Activated CD4-positive, alpha-beta memory T cell treated with anti-CD3 and anti-CD28 coated beads for 36 hours (primary cell): Measurements from ENCODE around the gene PNISR. TPM values are rescaled to one million over a fixed set of nuclear protein-coding genes. Genes with fewer than 3 reads are reported as not detected.
"Not testable (repeated sequence)": the region's sequence is repeated elsewhere in the genome, so short reads cannot be mapped to it uniquely, and the experiment has no call there.

ENCODE experiments used
- CTCF ChIA-PET: fragments of 350-600 bp; sonication (Branson Sonifier 250); formaldehyde crosslinking; loops from one replicate; lab custom pipeline; 2021; ENCODE audit warnings: antibody characterized with exemption, inconsistent platforms; lab: Charles Lee
- POLR2A ChIA-PET: fragments of 350-600 bp; sonication (Branson Sonifier 250); formaldehyde crosslinking; loops from one replicate; lab custom pipeline; 2021; ENCODE audit warnings: antibody characterized with exemption; lab: Charles Lee
- DNase-seq: peaks from one replicate; pipeline ENCODE4 v3.0.0-alpha.2; 2020
- H3K27ac Mint-ChIP-seq: one replicate; pipeline ENCODE4 v1.8.0; 2021; ENCODE audit warnings: mixed read lengths
- H3K27me3 Mint-ChIP-seq: one replicate; pipeline ENCODE4 v1.8.0; 2021; ENCODE audit warnings: mixed read lengths
- H3K36me3 Mint-ChIP-seq: one replicate; pipeline ENCODE4 v1.8.0; 2021; ENCODE audit warnings: mixed read lengths
- H3K4me1 Mint-ChIP-seq: one replicate; pipeline ENCODE4 v1.8.0; 2021; ENCODE audit warnings: low read depth, mixed read lengths
- H3K4me3 Mint-ChIP-seq: one replicate; pipeline ENCODE4 v1.8.0; 2021; ENCODE audit warnings: mild to moderate bottlenecking, mixed read lengths
- H3K9me3 Mint-ChIP-seq: one replicate; pipeline ENCODE4 v1.8.0; 2021; ENCODE audit warnings: mixed read lengths
- intact Hi-C: fragments of 100-400 bp; cut with micrococcal nuclease; formaldehyde crosslinking; loops from one replicate; pipeline ENCODE4 v1.15.1; 2023
- total RNA-seq, 2 experiments: library from RNA; stranded (reverse); gene quantifications; one replicate each; pipeline ENCODE4 v1.2.3, GENCODE V29; 2021

Gene PNISR
- total RNA-seq = 100 to 1,000 TPM; 101 to 115 TPM

GRCh38 chr6:99424761-99425646 lies at the start of gene PNISR:
Gene PNISR, minus strand, starts transcription at chr6:99425308. Its CDS starts 10,649 bp downstream, at chr6:99414659.
- H3K36me3 Mint-ChIP-seq = peaks cover 28% of the 10 kb centered on the region
- intact Hi-C loops = loop anchor here (1.0 to 5.0 kb wide), 7 partner anchors 32 to 478 kb away; partner anchors contain the start of genes CCNC, FBXL4 and USP45

GRCh38 chr6:99473730-99474129 lies 48.6 kb upstream of the PNISR start:
- no peak overlapping the region for H3K27ac Mint-ChIP-seq
- no peaks in the 10 kb centered on the region for H3K27me3 Mint-ChIP-seq
- no peaks in the 10 kb centered on the region for H3K4me1 Mint-ChIP-seq
- peaks cover 15% of the 10 kb centered on the region for H3K36me3 Mint-ChIP-seq
- POLR2A ChIA-PET = interaction anchor here (0.6 kb wide), 1 partner anchor 79 kb away, joined by 3 read pairs; no protein-coding TSS in a partner anchor
- no peaks in the 10 kb centered on the region for H3K9me3 Mint-ChIP-seq
- CTCF ChIA-PET = interaction anchor here (0.6 kb wide), 1 partner anchor 13 kb away, joined by 3 read pairs; no protein-coding TSS in a partner anchor
- no peak overlapping the region for H3K4me3 Mint-ChIP-seq
- intact Hi-C loops = no loop called here
- no peak for DNase-seq

More at GRCh38 chr6:99424761-99425646, at the start of gene PNISR:
- CTCF ChIA-PET = interaction anchor here (0.8 to 2.4 kb wide), 12 partner anchors 8 to 96 kb away, joined by 3 to 31 read pairs (median 5); partner anchors contain the start of gene COQ3
- H3K4me3 Mint-ChIP-seq = peak within 1 kb of the TSS; percentile 82
- H3K9me3 Mint-ChIP-seq = no peaks in the 10 kb centered on the region
- H3K27ac Mint-ChIP-seq = peak within 1 kb of the TSS; percentile 98
- POLR2A ChIA-PET = interaction anchor here (1.0 to 1.6 kb wide), 5 partner anchors 8 to 97 kb away, joined by 3 to 5 read pairs (median 4); partner anchors contain the start of genes COQ3 and USP45
- DNase-seq = peak; percentile 91
- H3K4me1 Mint-ChIP-seq = peaks cover 63% of the 10 kb centered on the region
- H3K27me3 Mint-ChIP-seq = no peaks in the 10 kb centered on the region

- Mint-ChIP-seq H3K4me3 (no peak overlapping the region), H3K27ac (no peak overlapping the region), H3K27me3 (no peaks in the 10 kb centered on the region), H3K4me1 (no peaks in the 10 kb centered on the region), H3K36me3 (peaks cover 9% of the 10 kb centered on the region), H3K9me3 (no peaks in the 10 kb centered on the region)
- intact Hi-C loops = no loop called here
- CTCF ChIA-PET = interaction anchor here (1.0 kb wide), 1 partner anchor 12 kb away, joined by 3 read pairs; no protein-coding TSS in a partner anchor
- POLR2A ChIA-PET = no interaction called here
- no peak for DNase-seq
Observed at GRCh38 chr6:99471638-99472037, 46.5 kb upstream of the PNISR start.

- Mint-ChIP-seq H3K9me3 (no peaks in the 10 kb centered on the region), H3K4me1 (no peaks in the 10 kb centered on the region), H3K4me3 (no peak overlapping the region), H3K36me3 (peaks cover 3% of the 10 kb centered on the region), H3K27ac (no peak overlapping the region), H3K27me3 (no peaks in the 10 kb centered on the region)
- ChIA-PET CTCF (interaction anchor here (0.6 to 3.0 kb wide), 10 partner anchors 14 to 1694 kb away, joined by 3 to 47 read pairs (median 4); partner anchors contain the start of gene CCNC), POLR2A (no interaction called here)
- DNase-seq = no peak
- intact Hi-C loops = loop anchor here (1.0 to 5.0 kb wide), 4 partner anchors 50 to 279 kb away; partner anchors contain the start of gene USP45
Observed at GRCh38 chr6:99467509-99468106, 42.5 kb upstream of the PNISR start.

- H3K4me3 Mint-ChIP-seq, POLR2A ChIA-PET, intact Hi-C loops, H3K4me1 Mint-ChIP-seq, H3K27me3 Mint-ChIP-seq, DNase-seq, H3K27ac Mint-ChIP-seq: not testable (repeated sequence)
- Mint-ChIP-seq H3K9me3 (peaks cover 20% of the 10 kb centered on the region), H3K36me3 (peaks cover 22% of the 10 kb centered on the region)
- CTCF ChIA-PET = interaction anchor here (0.9 kb wide), 1 partner anchor 287 kb away, joined by 3 read pairs; no protein-coding TSS in a partner anchor
Observed at GRCh38 chr6:99459133-99459532, 34.0 kb upstream of the PNISR start.

- DNase-seq = no peak
- ChIA-PET POLR2A (no interaction called here), CTCF (no interaction called here)
- no peak overlapping the region for H3K27ac Mint-ChIP-seq
- intact Hi-C loops = no loop called here
- peaks cover 24% of the 10 kb centered on the region for H3K9me3 Mint-ChIP-seq
- no peaks in the 10 kb centered on the region for H3K4me1 Mint-ChIP-seq
- no peak overlapping the region for H3K4me3 Mint-ChIP-seq
- H3K27me3 Mint-ChIP-seq = no peaks in the 10 kb centered on the region
- peaks cover 25% of the 10 kb centered on the region for H3K36me3 Mint-ChIP-seq
Observed at GRCh38 chr6:99458319-99458718, 33.2 kb upstream of the PNISR start.

- intact Hi-C loops = no loop called here
- ChIA-PET CTCF (interaction anchor here (0.8 to 1.1 kb wide), 2 partner anchors 12 to 116 kb away, joined by 4 to 6 read pairs; no protein-coding TSS in a partner anchor), POLR2A (no interaction called here)
- no peak overlapping the region for H3K4me3 Mint-ChIP-seq
- peaks cover 40% of the 10 kb centered on the region for H3K36me3 Mint-ChIP-seq
- DNase-seq = peak; percentile 28
- H3K4me1 Mint-ChIP-seq = peaks cover 3% of the 10 kb centered on the region
- no peak overlapping the region for H3K27ac Mint-ChIP-seq
- H3K9me3 Mint-ChIP-seq = peaks cover 9% of the 10 kb centered on the region
- no peaks in the 10 kb centered on the region for H3K27me3 Mint-ChIP-seq
Observed at GRCh38 chr6:99446076-99446475, 21.0 kb upstream of the PNISR start.

GRCh38 chr6:99434702-99435530 lies 9.8 kb upstream of the PNISR start:
- DNase-seq = no peak
- no peaks in the 10 kb centered on the region for H3K4me1 Mint-ChIP-seq
- peaks cover 2% of the 10 kb centered on the region for H3K36me3 Mint-ChIP-seq
- CTCF ChIA-PET = interaction anchor here (1.0 to 3.6 kb wide), 7 partner anchors 9 to 104 kb away, joined by 3 to 19 read pairs (median 6); no protein-coding TSS in a partner anchor
- H3K4me3 Mint-ChIP-seq = no peak overlapping the region
- no peaks in the 10 kb centered on the region for H3K9me3 Mint-ChIP-seq
- no peaks in the 10 kb centered on the region for H3K27me3 Mint-ChIP-seq
- intact Hi-C loops = no loop called here
- POLR2A ChIA-PET = no interaction called here
- H3K27ac Mint-ChIP-seq = no peak overlapping the region

GRCh38 chr6:99432877-99433276 lies 7.8 kb upstream of the PNISR start:
- intact Hi-C loops = no loop called here
- Mint-ChIP-seq H3K4me3 (no peak overlapping the region), H3K27me3 (no peaks in the 10 kb centered on the region), H3K4me1 (peaks cover 2% of the 10 kb centered on the region), H3K27ac (no peak overlapping the region), H3K36me3 (peaks cover 5% of the 10 kb centered on the region), H3K9me3 (no peaks in the 10 kb centered on the region)
- CTCF ChIA-PET = interaction anchor here (0.6 to 3.6 kb wide), 7 partner anchors 9 to 570 kb away, joined by 3 to 19 read pairs (median 3); no protein-coding TSS in a partner anchor
- no peak for DNase-seq
- POLR2A ChIA-PET = no interaction called here

GRCh38 chr6:99431901-99432300 lies 6.8 kb upstream of the PNISR start:
- Mint-ChIP-seq H3K4me1 (peaks cover 11% of the 10 kb centered on the region), H3K4me3 (no peak overlapping the region), H3K9me3 (no peaks in the 10 kb centered on the region), H3K36me3 (peaks cover 6% of the 10 kb centered on the region), H3K27ac (no peak overlapping the region), H3K27me3 (no peaks in the 10 kb centered on the region)
- CTCF ChIA-PET = interaction anchor here (3.6 kb wide), 1 partner anchor 101 kb away, joined by 19 read pairs; no protein-coding TSS in a partner anchor
- POLR2A ChIA-PET = no interaction called here
- no peak for DNase-seq
- intact Hi-C loops = no loop called here

- no peak overlapping the region for H3K4me3 Mint-ChIP-seq
- H3K36me3 Mint-ChIP-seq = peaks cover 17% of the 10 kb centered on the region
- H3K9me3 Mint-ChIP-seq = no peaks in the 10 kb centered on the region
- intact Hi-C loops = no loop called here
- no peak overlapping the region for H3K27ac Mint-ChIP-seq
- H3K4me1 Mint-ChIP-seq = peaks cover 37% of the 10 kb centered on the region
- no peaks in the 10 kb centered on the region for H3K27me3 Mint-ChIP-seq
- ChIA-PET CTCF (interaction anchor here (1.4 kb wide), 1 partner anchor 98 kb away, joined by 6 read pairs; no protein-coding TSS in a partner anchor), POLR2A (interaction anchor here (0.6 to 1.0 kb wide), 3 partner anchors 13 to 177 kb away, joined by 3 read pairs; partner anchors contain the start of gene USP45)
- no peak for DNase-seq
Observed at GRCh38 chr6:99427988-99428387, 2.9 kb upstream of the PNISR start.
